ENCODE data around the gene MAPKBP1.
A peak's percentile ranks its signal among the peaks of the same experiment; 100 is the strongest.

Gene MAPKBP1

DNA sequence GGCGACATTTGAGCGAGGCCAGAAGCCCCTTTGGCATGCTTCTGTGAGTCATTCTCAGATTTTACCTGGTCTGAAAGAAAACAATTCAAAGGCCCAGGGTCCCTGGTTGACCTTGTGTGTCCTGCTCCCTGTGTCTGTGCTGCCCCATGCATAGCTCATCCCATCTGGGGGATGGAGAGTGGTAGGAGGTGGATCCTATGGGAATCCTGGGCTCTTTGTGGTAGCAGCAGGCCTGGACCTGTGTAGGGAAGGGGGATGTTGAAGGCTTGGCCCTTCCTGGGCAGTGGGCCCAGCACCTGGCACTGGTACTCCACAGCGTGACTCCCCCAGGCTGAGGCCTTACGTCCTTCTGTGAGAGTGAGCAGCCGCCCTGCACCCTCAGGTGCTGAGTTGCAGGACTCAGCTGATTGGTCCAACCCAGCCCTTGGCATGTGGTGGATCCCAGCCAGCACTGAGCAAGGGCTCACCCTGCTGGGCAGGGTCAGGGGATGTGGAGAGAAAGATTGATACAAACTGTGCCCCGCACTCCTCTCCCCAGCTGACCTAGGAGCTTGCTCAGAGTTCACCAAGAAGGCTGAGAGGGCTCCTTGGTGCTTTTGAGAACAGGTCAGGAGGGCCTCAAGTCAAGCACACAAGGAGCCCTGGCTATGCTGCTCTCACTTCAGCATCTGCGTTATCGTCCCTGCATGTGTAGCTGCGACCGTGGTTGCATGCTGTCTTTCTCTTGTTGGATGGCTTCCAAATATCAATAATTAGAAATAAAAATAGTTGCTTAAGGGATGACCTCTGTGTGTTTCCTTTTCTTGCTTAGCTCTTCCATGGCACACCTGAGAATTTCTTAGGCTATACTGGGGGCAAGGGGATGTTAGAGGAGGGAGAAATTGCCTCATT, 32.3 kb downstream of the MAPKBP1 start:
- DNase-seq (ENCODE audit: low spot score): no peak

DNA sequence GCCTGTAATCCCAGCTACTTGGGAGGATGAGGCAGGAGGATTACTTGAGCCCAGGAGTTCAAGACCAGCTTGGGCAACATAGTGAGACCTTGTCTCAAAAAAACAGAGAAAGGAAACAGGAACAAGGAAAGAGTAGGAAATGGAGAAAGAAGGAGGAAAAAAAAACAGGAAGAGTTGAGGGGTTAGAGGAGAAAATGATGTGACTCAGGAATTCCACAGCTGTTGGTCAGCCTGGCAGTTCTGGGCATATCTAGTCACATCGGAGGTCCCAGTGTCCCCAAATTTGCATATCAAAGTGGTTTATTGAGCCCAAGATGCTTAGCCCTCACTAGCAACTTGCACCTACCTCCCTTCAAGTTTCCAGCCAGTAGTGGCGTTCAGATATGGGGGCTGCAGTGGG, 34.8 kb downstream of the MAPKBP1 start:
- DNase-seq (ENCODE audit: low spot score): no peak

DNA sequence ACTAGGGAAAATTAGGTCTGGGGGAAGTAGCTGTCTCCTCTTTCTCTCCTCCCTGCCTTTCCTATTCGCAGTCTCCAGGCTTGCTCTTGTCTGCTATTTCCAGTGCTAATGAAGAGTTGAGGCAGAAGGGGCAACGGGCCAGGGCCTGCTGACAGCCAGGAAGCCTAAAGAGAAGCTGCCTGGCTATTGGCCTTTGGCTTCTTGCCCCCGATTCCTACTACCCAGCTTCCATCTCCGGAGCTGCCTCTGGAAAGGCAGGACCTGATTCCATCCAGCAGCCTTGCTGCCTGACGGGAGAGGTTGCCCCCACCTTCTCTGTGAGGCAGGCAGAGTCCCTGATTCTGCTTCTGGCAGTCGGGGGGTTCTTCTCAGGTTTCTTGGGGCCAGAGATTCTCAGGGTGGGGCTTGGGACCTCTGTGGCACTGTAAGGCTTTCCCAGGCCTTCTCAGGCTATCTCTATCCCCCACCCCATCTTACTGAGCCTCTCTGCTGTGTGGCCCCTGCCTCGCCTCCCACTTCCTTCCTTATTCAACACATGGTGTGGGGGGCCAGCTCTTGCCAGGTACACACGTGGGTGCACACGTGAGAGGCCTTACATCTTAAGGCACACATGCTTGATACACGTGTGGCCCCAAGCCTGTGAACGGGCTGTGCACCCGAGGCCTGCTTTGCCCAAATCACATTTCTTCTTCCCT, 35.4 kb downstream of the MAPKBP1 start:
- DNase-seq (ENCODE audit: low spot score): no peak

DNA sequence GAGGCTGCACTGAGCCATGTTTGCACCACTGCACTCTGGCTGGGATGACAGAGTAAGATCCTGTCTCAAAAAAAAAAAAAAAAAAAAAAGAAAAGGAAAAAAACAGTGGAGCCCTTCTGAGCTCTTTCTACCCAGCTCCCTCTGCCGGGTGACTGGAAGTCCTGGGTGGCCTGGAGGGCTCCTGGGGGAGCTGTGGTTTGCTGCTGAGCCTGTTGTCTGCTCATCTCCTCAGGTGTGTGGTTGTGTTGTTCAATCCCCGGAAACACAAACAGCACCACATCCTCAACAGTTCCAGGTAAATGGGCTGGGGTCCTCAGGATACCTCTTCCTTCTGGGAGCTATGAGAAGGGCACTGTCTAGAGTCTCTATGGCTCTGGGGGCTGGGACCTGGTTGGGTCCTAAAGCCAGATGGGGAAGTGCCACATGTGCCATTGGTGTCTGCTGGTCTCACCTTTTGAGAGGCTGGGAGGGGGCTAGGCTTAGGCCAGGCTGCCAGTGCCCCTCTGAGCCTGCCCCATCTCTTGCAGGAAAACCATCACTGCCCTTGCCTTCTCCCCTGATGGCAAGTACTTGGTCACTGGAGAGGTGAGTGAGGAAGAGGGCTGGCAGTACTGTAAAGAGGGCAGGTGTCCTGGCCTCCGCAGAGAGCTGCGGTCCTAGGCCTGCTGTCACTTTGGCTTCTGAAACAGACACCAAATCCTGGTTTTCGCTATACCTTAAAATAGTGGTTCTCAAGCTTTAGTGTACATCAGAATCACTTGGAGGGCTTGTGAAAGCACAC, 36.6 kb downstream of the MAPKBP1 start:
- DNase-seq (ENCODE audit: low spot score): no peak

DNA sequence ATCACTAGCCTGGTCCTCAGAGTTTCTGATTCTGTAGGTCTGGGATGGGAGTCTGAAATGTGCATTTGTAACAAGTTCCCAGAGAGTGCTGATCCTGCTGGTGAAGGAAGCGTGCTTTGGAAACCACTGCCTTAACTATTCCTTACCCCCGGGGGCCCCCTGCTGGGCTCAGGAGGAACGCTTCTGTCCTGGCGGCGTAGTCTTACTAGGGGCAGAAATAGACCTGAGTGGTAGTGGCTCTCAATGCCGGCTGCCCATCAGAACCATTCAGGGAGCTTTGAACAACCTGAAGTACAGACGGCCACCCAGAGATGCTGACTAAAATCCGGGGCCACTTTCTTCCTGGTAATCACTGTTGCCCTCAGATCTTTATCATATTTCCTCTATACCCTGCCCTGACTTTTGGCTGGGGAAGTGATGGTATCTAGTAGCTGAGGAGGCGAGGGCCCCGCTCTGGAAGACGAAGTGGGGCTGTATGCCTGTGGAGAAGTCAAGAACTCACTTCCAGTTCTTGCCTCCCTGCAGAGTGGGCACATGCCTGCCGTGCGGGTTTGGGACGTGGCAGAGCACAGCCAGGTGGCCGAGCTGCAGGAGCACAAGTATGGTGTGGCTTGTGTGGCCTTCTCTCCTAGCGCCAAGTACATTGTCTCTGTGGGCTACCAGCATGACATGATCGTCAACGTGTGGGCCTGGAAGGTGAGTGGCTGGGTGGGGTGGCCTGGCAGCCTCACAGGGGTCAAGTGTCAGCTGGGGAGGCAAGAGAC, 37.3 kb downstream of the MAPKBP1 start:
- DNase-seq (ENCODE audit: low spot score): peak; percentile 84

DNA sequence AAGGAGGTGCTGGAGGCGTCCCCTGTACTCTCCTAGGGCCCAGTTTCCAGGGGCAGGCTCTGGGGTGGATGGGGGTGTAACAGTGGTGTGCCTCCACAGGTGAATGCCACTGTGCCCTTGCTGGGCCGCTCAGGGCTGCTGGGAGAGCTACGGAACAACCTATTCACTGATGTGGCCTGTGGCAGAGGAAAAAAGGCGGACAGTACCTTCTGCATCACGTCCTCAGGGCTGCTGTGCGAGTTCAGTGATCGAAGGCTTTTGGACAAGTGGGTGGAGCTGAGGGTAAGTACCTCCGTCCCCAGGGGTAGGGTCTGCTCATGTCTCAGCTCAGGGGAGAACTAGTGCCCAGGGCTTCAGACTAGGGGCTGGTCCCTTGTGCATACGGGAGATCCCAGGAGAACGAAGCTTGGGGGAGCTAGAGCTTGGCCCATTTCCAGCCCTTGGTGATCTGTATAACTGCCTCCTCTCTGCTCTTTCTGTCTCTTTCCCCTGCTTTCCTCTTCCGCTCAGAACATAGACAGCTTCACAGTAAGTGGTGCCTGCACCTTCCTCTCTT, 38.6 kb downstream of the MAPKBP1 start:
- DNase-seq (ENCODE audit: low spot score): no peak

DNA sequence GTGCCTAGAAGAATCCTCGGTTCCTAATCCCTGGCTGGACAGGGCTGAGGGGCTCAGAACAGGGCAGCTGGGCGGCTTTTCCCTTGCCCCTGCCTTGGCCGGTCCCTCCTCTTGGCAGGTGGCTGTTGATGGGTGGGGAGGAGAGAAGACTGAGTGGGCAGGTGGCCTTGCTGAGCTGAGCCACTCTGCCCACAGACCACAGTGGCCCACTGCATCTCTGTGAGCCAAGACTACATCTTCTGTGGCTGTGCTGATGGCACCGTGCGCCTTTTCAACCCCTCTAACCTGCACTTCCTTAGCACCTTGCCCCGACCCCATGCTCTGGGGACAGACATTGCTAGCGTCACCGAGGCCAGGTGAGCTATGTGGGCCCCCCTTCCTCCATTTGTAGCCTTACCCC, 39.1 kb downstream of the MAPKBP1 start:
- DNase-seq (ENCODE audit: low spot score): no peak

DNA sequence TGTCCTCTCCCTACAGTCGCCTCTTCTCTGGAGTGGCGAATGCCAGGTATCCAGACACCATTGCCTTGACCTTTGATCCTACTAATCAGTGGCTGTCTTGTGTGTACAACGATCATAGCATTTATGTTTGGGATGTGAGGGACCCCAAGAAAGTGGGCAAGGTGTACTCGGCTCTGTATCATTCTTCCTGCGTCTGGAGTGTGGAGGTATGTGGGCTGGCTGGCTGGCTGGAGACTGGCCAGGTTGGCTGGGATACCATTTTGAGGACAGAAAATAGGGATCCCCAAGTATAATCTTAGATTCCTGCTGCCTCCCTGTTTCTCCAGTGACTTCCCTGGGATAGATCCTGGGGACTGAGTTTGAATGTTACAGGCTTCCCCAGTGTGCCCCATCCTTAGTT, 40.2 kb downstream of the MAPKBP1 start:
- DNase-seq (ENCODE audit: low spot score): no peak

DNA sequence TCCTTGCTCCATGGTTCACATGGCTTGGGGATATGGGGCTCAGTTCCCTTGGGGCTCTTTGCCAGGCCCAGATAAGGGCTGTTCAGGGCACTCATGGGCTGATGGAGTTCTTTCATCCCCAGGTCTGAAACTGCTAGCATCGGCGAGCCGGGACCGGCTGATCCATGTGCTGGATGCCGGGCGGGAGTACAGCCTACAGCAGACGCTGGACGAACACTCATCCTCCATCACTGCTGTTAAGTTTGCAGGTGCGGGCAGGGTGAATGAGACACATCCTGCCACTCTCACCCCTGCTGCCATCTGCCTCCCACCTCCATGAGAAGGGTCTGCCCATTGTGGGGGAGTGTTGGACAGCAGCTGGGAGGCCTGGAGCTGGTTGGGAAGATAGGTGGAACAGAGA, 42.5 kb downstream of the MAPKBP1 start:
- no peak for DNase-seq (ENCODE audit: low spot score)

DNA sequence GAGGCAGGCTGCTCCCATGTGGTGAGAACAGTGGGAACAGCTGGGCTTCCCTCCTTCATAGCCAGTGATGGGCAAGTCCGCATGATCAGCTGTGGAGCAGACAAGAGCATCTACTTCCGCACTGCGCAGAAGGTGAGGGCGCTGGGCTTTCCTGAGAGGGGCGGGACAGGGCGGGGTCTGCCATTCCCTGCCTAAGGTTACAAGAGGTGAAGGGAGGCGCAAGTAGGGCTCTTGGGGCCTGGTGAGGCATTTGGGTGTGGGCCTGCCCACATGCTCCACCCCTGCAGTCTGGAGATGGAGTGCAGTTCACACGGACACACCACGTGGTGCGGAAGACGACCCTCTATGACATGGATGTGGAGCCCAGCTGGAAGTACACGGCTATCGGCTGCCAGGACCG, 43.0 kb downstream of the MAPKBP1 start:
- no peak for DNase-seq (ENCODE audit: low spot score)

DNA sequence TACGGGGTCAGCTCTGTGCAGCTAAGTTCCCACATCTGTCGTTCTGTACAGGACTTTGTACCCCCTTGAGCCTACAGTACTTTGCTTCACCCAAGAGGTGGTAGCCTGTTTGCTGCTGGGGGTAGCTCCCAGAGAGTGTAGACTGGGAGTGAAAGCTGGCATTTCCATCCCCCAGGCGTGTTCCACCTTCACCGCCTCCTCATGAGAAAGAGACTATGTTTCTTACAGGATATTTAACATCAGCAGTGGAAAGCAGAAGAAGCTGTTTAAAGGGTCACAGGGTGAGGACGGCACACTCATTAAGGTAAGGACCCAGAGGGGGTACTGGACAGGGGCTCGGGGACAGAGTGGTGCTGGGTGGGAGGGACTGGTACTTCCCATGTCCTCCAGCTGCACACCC, 43.5 kb downstream of the MAPKBP1 start:
- no peak for DNase-seq (ENCODE audit: low spot score)

DNA sequence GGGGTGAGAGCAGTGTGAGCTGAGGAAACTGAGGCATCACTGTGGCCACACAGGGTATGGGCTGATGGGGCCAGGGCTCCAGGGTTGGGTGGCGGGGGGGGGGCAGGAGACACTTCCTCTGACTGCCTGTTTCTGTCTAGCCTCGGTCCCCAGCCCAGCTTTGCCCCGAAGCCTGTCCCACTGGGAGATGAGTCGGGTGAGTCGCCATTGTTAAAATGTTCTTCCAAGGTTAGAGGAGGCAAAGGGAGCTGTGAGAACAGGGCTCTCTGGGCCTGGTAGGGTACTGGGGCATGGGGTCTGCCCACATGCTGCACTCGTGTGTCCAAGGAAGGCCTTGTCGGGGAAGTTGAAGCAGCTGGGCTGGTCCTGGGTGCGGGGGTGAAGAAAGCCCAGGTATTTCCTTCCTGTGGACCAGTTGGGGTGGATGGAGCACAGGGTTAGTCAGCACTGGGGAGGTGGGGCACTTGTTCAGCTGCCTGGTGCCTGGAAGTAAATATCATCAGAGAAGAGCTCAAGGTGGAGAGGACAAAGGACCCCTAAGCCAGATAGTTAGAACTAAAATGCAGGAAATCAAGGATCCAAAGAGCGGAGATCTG, 45.3 kb downstream of the MAPKBP1 start:
- DNase-seq (ENCODE audit: low spot score): no peak

DNA sequence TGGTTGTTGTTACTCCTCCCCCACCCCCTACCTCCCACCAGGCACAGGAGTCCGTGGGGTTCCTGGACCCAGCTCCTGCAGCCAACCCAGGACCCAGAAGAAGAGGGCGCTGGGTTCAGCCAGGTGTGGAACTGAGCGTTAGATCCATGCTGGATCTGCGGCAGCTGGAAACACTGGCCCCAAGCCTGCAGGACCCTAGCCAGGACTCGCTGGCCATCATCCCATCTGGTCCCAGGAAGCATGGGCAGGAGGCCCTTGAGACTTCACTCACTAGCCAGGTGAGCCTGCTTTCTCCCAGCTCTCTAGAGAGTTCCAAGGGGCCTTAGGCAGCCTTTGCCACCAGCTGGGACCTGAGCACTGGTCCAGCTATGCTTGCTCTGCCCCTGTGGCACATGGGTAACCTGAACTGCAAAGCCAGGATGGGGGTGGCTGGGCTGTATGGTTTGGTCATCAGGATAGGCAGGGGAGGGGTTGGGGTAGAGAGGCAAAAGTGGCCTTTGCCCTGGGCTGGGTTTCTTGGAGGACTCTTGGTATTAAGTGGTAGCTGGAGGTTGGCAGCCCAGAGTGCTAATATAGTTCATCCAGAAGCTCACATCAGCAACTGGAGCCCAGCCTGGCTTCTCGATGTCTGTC, 46.6 kb downstream of the MAPKBP1 start:
- no peak for DNase-seq (ENCODE audit: low spot score)

DNA sequence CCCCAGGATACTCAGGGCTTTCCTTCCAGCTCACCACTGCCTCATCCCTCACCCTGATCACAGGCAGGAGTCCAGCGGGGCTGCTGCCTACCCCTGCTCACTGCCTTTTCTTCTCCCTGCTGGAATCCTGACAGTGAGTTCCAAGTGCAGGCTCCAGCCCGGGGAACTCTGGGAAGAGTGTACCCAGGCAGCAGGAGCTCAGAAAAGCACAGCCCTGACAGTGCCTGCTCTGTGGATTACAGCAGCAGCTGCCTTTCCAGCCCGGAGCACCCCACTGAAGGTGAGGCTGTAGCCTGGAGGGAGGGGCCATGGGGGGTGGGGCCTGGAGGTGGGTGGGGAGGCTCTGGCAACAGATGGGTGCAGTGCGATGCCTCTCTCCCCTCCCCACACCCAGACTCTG, 47.5 kb downstream of the MAPKBP1 start:
- DNase-seq (ENCODE audit: low spot score): no peak

DNA sequence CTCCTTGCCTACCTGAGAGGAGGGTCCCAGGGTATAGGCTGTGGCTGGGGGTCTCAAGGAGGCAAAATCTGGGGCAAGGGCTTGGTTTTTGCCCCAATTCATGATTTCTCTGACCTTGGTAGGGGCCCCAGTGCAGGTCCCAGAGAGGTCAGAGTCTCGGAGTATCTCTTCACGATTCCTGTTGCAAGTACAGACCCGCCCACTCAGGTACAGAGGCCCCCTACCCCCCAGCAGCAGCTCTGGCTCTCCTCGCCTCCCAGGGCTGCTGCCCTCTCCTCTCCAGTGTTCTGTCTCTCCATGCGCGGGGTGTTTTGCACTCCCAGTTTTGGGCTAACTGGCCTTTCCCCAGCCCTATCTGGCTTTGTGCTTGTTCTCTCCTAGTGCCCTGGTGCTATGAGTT, 48.2 kb downstream of the MAPKBP1 start:
- no peak for DNase-seq (ENCODE audit: low spot score)

DNA sequence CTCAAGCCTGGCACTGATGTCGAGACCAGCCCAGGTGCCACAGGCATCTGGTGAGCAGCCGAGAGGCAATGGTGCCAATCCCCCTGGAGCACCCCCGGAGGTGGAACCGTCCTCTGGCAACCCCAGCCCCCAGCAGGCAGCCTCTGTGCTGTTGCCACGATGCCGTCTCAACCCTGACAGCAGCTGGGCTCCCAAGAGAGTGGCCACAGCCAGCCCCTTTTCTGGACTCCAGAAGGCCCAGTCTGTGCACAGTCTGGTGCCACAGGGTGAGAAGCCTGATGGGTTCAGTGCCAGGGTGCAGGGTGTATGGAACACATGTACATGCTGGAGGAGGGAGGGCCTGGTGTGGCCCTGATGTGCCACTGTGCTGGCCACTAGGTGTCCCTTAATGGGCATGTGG, 48.7 kb downstream of the MAPKBP1 start:
- DNase-seq (ENCODE audit: low spot score): no peak

DNA sequence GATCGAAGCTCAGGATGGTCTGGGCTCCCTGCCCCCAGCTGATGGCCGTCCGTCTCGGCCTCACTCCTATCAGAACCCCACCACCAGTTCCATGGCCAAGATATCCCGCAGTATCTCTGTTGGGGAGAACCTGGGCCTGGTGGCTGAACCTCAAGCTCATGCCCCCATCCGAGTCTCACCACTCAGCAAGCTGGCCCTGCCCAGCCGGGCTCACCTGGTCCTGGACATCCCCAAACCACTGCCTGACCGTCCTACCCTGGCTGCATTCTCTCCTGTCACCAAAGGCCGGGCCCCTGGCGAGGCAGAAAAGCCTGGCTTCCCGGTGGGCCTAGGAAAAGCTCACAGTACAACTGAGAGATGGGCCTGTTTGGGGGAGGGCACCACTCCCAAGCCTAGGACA, 49.2 kb downstream of the MAPKBP1 start:
- DNase-seq (ENCODE audit: low spot score): no peak

DNA sequence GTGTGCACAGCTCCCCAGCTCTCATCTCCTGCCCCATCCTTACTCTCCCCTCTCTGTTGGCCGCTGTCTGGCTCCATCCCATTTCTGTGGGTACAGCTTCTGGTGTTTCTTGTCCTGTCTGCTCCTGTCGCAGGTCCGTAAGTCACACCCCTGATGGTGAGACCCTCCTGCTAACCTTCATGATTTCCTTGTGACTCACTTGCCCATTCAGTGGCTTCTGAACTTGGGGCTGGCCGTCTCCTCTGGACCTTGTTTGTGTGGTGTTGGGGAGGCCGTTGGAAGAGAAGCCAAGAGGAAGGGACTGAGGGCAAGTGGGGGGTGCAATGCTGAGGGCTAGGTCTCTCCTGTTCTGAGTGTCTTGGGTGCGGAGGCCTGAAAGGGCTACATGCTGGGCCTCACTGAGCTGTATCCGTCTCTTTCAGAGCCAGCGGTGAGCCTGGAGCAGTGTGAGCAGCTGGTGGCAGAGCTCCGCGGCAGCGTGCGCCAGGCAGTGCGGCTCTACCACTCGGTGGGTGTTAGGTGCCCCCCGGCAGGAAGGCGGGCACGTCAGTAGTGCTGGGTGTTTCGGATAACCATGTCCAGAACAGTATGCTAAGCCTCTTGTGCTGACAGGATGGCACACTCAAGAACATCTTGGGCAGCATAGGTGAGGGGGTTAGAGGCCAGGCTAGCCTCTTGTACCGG, 49.9 kb downstream of the MAPKBP1 start:
- DNase-seq (ENCODE audit: low spot score): no peak

DNA sequence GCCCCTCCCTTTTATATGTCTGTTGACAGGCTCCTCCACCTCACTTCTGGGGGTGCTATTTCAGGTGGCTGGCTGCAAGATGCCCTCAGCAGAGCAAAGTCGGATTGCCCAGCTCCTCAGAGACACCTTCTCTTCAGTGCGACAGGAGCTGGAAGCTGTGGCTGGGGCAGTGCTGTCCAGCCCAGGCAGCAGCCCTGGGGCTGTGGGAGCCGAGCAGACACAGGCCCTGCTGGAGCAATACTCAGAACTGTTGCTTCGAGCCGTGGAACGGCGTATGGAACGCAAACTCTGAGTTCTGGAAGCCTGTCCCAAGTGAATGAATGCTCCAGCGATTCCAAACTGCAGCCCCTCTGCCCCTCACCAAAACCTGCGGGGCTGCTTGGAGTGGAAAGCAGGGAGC, 50.9 kb downstream of the MAPKBP1 start:
- no peak for DNase-seq (ENCODE audit: low spot score)

Data from ecto neural progenitor cell (in vitro differentiated cells).